Suprapubic skin (tissue), 3 donors: ENCODE measurements around the gene PTBP1.

Experiments
- CTCF ChIP-seq, 2 donors: fragments of 200-600 bp in 1 of 2; fragments of 450-650 bp in 1 of 2; sonication (generic) in 1 of 2; IDR thresholded peaks; one replicate each; pipeline ENCODE4 v1.5.1; 2016 to 2019; ENCODE audit warnings: antibody characterized with exemption in 2 of 2, mild to moderate bottlenecking in 1 of 2, moderate library complexity in 1 of 2
- EP300 ChIP-seq: sonication (generic); formaldehyde crosslinking; IDR thresholded peaks from one replicate; pipeline ENCODE4 v1.6.1; 2017; ENCODE audit warnings: antibody characterized with exemption
- POLR2A ChIP-seq, 2 donors: fragments of 450-650 bp; IDR thresholded peaks; one replicate each; pipeline ENCODE4 v1.6.1; 2017; ENCODE audit warnings: antibody characterized with exemption in 2 of 2, mild to moderate bottlenecking in 2 of 2, moderate library complexity in 2 of 2

- TF ChIP-seq CTCF (IDR thresholded peaks at IDR 0.05) (no peak), EP300 (no peak), POLR2A (IDR thresholded peaks at IDR 0.05) (no peak)
Measured at GRCh38 chr19:787536-787935, 9.7 kb upstream of the PTBP1 start.
